ENCODE results near the gene UQCC3. TPM values are rescaled to one million over a fixed set of nuclear protein-coding genes. Genes with fewer than 3 reads are reported as not detected.
"Not testable (repeated sequence)": the region's sequence is repeated elsewhere in the genome, so short reads cannot be mapped to it uniquely, and the experiment has no call there.

The UQCC3 gene
- total and polyA plus RNA-seq, 2 experiments from 2014 or later, result 5.9 to 14.5 TPM

GRCh38 chr11:62647609-62648005, 23.9 kb upstream of the UQCC3 start:
- in situ Hi-C loops (cut with MboI), result no loop called here
- 0 out of 2 replicates have a peak overlapping the region, but pooled peaks have one; percentile 13 for H3K9ac ChIP-seq
- H3K4me2 ChIP-seq (ENCODE audit: unreplicated experiment), result no peak overlapping the region
- no peaks in the 10 kb centered on the region for H3K9me2 ChIP-seq (ENCODE audit: insufficient read depth)
- TF ChIP-seq EZH2phosphoT487 (IDR thresholded peaks at IDR 0.05; ENCODE audit: insufficient read depth, low read depth), result no peak
- peaks cover 10% of the 10 kb centered on the region; the same call in 1 of the 2 replicates for H3F3A ChIP-seq (ENCODE audit: insufficient read depth)
- WGBS, 2 experiments (ENCODE audit: low coverage in 1 of 2, low lambda C conversion rate in 2 of 2, missing lambda C conversion rate in 2 of 2), result 33 to 41% methylated on average over 6 of the region's 6 CpGs
- no peaks in the 10 kb centered on the region for H3K9me3 ChIP-seq (ENCODE audit: low read depth)
- peak; percentile 63 for DNase-seq
- peaks cover 76% of the 10 kb centered on the region for H3K79me2 ChIP-seq (ENCODE audit: insufficient read depth)
- peaks cover 25% of the 10 kb centered on the region for H3K4me1 ChIP-seq (ENCODE audit: insufficient read depth)
- H3K27ac ChIP-seq, result peak overlapping the region; percentile 73
- no peak overlapping the region for H3K4me3 ChIP-seq
- H3K27me3 ChIP-seq (replicated peaks; ENCODE audit: insufficient read depth), result no peaks in the 10 kb centered on the region
- H4K20me1 ChIP-seq (ENCODE audit: insufficient read depth), result no peaks in the 10 kb centered on the region
- no peak overlapping the region for H2AFZ ChIP-seq
- H3K36me3 ChIP-seq (ENCODE audit: low read depth), result peaks cover 5% of the 10 kb centered on the region

GRCh38 chr11:62648185-62648966, 23.1 kb upstream of the UQCC3 start:
- Histone ChIP-seq H3K4me3 (no peak overlapping the region), H2AFZ (no peak overlapping the region), H3K79me2 (ENCODE audit: insufficient read depth) (peaks cover 73% of the 10 kb centered on the region), H4K20me1 (ENCODE audit: insufficient read depth) (no peaks in the 10 kb centered on the region), H3K36me3 (ENCODE audit: low read depth) (no peaks in the 10 kb centered on the region; the same call in 1 of the 2 replicates), H3K4me2 (ENCODE audit: unreplicated experiment) (no peak overlapping the region), H3K4me1 (ENCODE audit: insufficient read depth) (peaks cover 25% of the 10 kb centered on the region), H3K27me3 (replicated peaks; ENCODE audit: insufficient read depth) (no peaks in the 10 kb centered on the region), H3K9me3 (ENCODE audit: low read depth) (no peaks in the 10 kb centered on the region), H3K9ac (0 out of 2 replicates have a peak overlapping the region, but pooled peaks have one; percentile 13), H3F3A (ENCODE audit: insufficient read depth) (peaks cover 10% of the 10 kb centered on the region; the same call in 1 of the 2 replicates), H3K27ac (no peak overlapping the region; the same call in 1 of the 2 replicates), H3K9me2 (ENCODE audit: insufficient read depth) (no peaks in the 10 kb centered on the region)
- no peak for DNase-seq
- in situ Hi-C loops (cut with MboI), result no loop called here
- TF ChIP-seq EZH2 (IDR thresholded peaks at IDR 0.05; ENCODE audit: insufficient read depth, poor library complexity, severe bottlenecking), result no peak
- WGBS, 2 experiments (ENCODE audit: low coverage in 1 of 2, low lambda C conversion rate in 2 of 2, missing lambda C conversion rate in 2 of 2), result 85 to 87% methylated on average over 24 of the region's 24 CpGs

DNA sequence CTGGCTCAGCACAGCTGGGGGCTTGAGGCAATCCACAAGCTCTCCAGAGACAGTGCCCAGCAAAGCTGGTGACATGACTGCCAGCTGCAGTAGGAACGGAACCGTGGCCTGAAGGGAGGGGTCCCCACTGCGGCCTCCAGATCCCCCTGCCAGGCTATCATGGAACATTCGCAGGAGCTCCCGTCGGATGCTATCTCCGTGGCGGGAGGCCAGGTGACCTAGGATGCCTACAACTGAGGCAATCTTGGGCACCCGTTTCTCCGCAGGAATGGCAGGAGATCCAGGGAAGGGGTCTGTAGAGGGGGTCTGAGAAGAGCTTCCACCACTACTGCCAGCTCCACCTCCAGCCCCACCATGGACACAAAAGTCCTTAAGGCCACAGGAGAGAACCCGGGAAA, 22.5 kb upstream of the UQCC3 start:
- Histone ChIP-seq H3K79me2 (ENCODE audit: insufficient read depth) (peaks cover 67% of the 10 kb centered on the region), H3K9me3 (ENCODE audit: low read depth) (no peaks in the 10 kb centered on the region), H3K4me2 (ENCODE audit: unreplicated experiment) (no peak overlapping the region), H2AFZ (no peak overlapping the region), H3K27ac (no peak overlapping the region), H3K4me1 (ENCODE audit: insufficient read depth) (peaks cover 25% of the 10 kb centered on the region), H3K27me3 (replicated peaks; ENCODE audit: insufficient read depth) (no peaks in the 10 kb centered on the region), H3F3A (ENCODE audit: insufficient read depth) (peaks cover 10% of the 10 kb centered on the region; the same call in 1 of the 2 replicates), H3K36me3 (ENCODE audit: low read depth) (no peaks in the 10 kb centered on the region; the same call in 1 of the 2 replicates), H3K9me2 (ENCODE audit: insufficient read depth) (no peaks in the 10 kb centered on the region), H3K4me3 (no peak overlapping the region), H4K20me1 (ENCODE audit: insufficient read depth) (no peaks in the 10 kb centered on the region), H3K9ac (no peak overlapping the region)
- no peak for DNase-seq
- in situ Hi-C loops (cut with MboI), result no loop called here
- 82 to 83% methylated on average over 11 of the region's 11 CpGs for WGBS, 2 experiments (ENCODE audit: low coverage in 1 of 2, low lambda C conversion rate in 2 of 2, missing lambda C conversion rate in 2 of 2)
- TF ChIP-seq EZH2 (IDR thresholded peaks at IDR 0.05; ENCODE audit: insufficient read depth, poor library complexity, severe bottlenecking), result no peak
- TF ChIP-seq EZH2phosphoT487 (IDR thresholded peaks at IDR 0.05; ENCODE audit: insufficient read depth, low read depth), result no peak

- no peak for DNase-seq
- H3K79me2 ChIP-seq (ENCODE audit: insufficient read depth), result peaks cover 62% of the 10 kb centered on the region
- H3K36me3 ChIP-seq (ENCODE audit: low read depth), result no peaks in the 10 kb centered on the region; the same call in 1 of the 2 replicates
- no peaks in the 10 kb centered on the region for H4K20me1 ChIP-seq (ENCODE audit: insufficient read depth)
- no peak for TF ChIP-seq EZH2 (IDR thresholded peaks at IDR 0.05; ENCODE audit: insufficient read depth, poor library complexity, severe bottlenecking)
- no peak for TF ChIP-seq EZH2phosphoT487 (IDR thresholded peaks at IDR 0.05; ENCODE audit: insufficient read depth, low read depth)
- no peak overlapping the region for H3K9ac ChIP-seq
- no peaks in the 10 kb centered on the region for H3K27me3 ChIP-seq (replicated peaks; ENCODE audit: insufficient read depth)
- no peaks in the 10 kb centered on the region for H3K9me2 ChIP-seq (ENCODE audit: insufficient read depth)
- peaks cover 10% of the 10 kb centered on the region; the same call in 1 of the 2 replicates for H3F3A ChIP-seq (ENCODE audit: insufficient read depth)
- no peak overlapping the region for H3K4me3 ChIP-seq
- H3K4me2 ChIP-seq (ENCODE audit: unreplicated experiment), result no peak overlapping the region
- H3K27ac ChIP-seq, result no peak overlapping the region
- H3K9me3 ChIP-seq (ENCODE audit: low read depth), result no peaks in the 10 kb centered on the region
- peaks cover 25% of the 10 kb centered on the region for H3K4me1 ChIP-seq (ENCODE audit: insufficient read depth)
- H2AFZ ChIP-seq, result no peak overlapping the region
- in situ Hi-C loops (cut with MboI), result no loop called here
- 89 to 90% methylated on average over 11 of the region's 11 CpGs for WGBS, 2 experiments (ENCODE audit: low coverage in 1 of 2, low lambda C conversion rate in 2 of 2, missing lambda C conversion rate in 2 of 2)
These were observed 22.0 kb upstream of the UQCC3 start for GRCh38 chr11:62649486-62649885.

DNA sequence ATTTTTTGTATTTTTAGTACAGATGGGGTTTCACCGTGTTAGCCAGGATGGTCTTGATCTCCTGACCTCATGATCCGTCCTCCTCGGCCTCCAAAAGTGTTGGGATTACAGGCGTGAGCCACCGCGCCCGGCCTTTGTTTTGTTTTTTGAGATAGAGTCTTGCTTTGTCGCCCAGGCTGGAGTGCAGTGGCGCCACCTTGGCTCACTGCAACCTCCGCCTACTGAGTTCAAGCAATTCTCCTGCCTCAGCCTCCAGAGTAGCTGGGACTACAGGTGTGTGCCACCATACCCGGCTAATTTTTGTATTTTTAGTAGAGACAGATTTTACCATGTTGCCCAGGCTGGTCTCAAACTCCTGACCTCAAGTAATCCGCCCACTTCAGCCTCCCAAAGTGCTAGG, 21.2 kb upstream of the UQCC3 start:
- H3K27ac ChIP-seq; DNase-seq; H2AFZ ChIP-seq; H3K9me2 ChIP-seq (ENCODE audit: insufficient read depth); H3K4me2 ChIP-seq (ENCODE audit: unreplicated experiment); H3K27me3 ChIP-seq (replicated peaks; ENCODE audit: insufficient read depth); H3K9me3 ChIP-seq (ENCODE audit: low read depth); H3K4me3 ChIP-seq; H4K20me1 ChIP-seq (ENCODE audit: insufficient read depth); H3K9ac ChIP-seq; H3K36me3 ChIP-seq (ENCODE audit: low read depth); in situ Hi-C loops (cut with MboI): not testable (repeated sequence)
- Histone ChIP-seq H3K79me2 (ENCODE audit: insufficient read depth) (peaks cover 54% of the 10 kb centered on the region), H3K4me1 (ENCODE audit: insufficient read depth) (peaks cover 19% of the 10 kb centered on the region), H3F3A (ENCODE audit: insufficient read depth) (peaks cover 10% of the 10 kb centered on the region; the same call in 1 of the 2 replicates)
- 94% methylated on average over 12 of the region's 12 CpGs for WGBS, 2 experiments (ENCODE audit: low coverage in 1 of 2, low lambda C conversion rate in 2 of 2, missing lambda C conversion rate in 2 of 2)

All from GM23248 (cell line).